GM23248 (cell line): Measurements from ENCODE around the gene ADAD2.

Source experiments
- EZH2 ChIP-seq: fragments of 200-600 bp; sonication (generic); IDR thresholded peaks from 2 replicates; pipeline ENCODE4 v1.6.1; 2018; ENCODE audit warnings: antibody characterized with exemption, mild to moderate bottlenecking; ENCODE audit not compliant: insufficient read depth, poor library complexity, severe bottlenecking
- EZH2phosphoT487 ChIP-seq: fragments of 200-600 bp; sonication (generic); IDR thresholded peaks from 2 replicates; pipeline ENCODE4 v1.6.1; 2018; ENCODE audit warnings: antibody characterized with exemption, moderate library complexity, mild to moderate bottlenecking, low read depth; ENCODE audit not compliant: insufficient read depth

- TF ChIP-seq EZH2 (no peak), EZH2phosphoT487 (no peak)
These were observed 51.9 kb downstream of the ADAD2 start for GRCh38 chr16:84242839-84243238.
